ENCODE data around the gene PRKCB.
"Not testable (repeated sequence)": the region's sequence is repeated elsewhere in the genome, so short reads cannot be mapped to it uniquely, and the experiment has no call there.

PRKCB gene

DNA sequence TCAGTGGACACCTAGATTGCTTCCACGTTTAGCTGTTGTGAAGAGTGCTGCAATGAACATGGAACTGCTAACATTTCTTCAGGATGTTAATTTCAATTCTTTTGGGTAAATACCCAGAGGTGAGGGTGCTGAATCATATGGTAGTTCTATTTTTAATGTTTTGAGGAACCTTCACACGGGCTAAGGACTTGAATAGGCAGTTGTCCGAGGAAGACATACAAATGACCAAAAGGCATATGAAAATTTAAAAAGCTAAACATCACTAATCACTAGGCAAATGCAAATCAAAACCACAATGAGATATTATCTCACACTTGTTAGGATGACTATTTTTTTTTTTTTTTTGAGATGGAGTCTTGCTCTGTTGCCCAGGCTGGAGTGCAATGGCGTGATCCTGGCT, 173.3 kb downstream of the PRKCB start:
- DNase-seq (ENCODE audit: low spot score) = no peak

DNA sequence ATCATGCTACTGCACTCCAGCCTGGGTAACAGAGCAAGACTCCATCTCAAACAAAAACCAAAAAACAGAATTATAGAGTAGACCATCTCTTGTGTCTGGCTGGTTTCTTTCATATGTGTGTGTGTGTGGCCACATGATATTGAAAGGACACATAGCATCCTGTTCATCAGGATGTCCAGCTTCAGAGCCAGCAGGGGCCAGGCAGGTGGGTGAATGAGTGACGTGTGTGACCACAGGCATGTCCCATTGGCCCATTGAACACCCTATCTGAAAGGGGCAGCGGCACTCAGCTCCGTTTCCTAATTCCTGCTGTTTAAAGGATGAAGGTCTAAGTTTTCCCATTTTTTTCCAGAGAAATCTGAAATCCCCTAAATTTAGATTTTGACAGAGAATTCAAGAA, 174.2 kb downstream of the PRKCB start:
- no peak for DNase-seq (ENCODE audit: low spot score)

DNA sequence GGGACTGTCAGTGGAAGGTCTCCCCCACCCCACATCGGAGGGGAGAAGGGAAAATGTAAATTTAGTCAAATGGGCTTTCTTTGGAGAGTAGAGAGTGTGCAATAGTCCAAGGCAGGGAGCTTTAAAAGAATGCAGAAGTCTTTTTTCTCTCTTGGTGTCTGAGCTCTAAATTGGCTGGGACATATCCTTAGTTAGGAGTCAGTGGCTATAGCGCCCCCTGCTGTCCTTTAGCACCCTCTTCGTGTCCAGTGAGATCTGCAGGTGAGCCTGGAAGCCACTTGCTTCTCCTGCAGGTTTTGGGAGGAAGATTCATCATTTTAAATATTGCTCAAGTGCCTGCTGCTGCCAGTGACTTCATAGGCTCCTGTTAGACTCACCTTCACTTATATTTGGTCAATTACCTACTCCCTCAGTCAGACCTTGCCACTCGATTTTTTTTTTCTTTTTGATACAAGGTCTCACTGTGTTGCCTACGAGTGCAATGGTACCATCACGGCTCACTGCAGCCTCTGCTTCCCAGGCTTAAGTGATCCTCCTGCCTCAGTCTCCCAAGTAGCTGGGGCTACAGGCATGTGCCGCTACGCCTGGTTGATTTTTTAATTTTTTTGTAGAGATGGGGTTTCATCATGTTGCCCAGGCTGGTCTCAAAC, 174.8 kb downstream of the PRKCB start:
- peak; percentile 50 for DNase-seq (ENCODE audit: low spot score)

DNA sequence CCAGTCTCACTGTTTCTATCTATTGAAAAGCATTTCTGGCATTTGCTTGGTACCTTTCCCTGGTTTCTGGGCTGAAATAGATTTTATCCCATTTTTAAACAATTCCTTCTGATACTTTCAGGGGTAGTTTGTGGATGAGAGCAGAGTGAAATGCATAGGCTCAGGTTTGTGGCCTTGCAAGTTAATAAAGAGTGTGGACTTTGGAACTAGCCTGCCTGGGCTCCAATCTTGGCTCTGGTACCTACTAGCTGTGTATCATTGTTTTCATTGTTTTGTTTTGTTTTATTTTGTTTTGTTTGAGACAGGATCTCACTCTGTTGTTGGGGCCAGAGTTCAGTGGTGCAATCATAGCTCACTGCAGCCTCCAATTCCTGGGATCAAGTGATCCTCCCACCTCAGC, 175.5 kb downstream of the PRKCB start:
- DNase-seq (ENCODE audit: low spot score) = no peak

DNA sequence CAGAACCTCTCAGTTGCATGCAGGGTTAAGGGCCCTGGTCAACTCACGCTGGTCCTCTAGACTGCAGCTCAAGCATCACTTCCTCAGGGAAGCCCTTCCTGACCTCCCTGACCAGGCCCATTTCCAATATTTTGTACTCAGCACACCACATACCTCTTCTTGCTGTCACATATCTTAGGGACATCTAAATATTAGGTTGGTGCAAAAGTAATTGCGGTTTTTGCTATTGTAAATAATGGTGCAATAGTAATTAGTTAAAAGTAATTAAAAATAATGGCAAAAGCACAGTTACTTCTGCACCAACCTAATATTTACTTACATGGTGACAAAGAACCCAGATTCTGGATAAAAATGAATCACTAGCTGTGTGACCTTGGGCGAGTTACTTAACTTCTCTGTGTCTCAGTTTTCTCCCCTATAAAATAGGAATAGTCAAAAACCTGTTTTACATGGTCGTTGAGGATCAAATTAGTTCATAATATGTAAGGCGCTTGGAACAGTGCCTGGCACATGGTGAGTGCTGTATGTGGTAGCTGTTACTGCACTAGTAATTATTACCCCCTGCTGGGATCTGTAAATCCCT, 177.4 kb downstream of the PRKCB start:
- DNase-seq (ENCODE audit: low spot score) = no peak

- DNase-seq (ENCODE audit: low spot score) = no peak
Observed at GRCh38 chr16:24013864-24014645, 178.3 kb downstream of the PRKCB start.

GRCh38 chr16:24014955-24015354, 179.2 kb downstream of the PRKCB start:
- not testable (repeated sequence) for DNase-seq (ENCODE audit: low spot score)

GRCh38 chr16:24015923-24016322, 180.1 kb downstream of the PRKCB start:
- no peak for DNase-seq (ENCODE audit: low spot score)

DNA sequence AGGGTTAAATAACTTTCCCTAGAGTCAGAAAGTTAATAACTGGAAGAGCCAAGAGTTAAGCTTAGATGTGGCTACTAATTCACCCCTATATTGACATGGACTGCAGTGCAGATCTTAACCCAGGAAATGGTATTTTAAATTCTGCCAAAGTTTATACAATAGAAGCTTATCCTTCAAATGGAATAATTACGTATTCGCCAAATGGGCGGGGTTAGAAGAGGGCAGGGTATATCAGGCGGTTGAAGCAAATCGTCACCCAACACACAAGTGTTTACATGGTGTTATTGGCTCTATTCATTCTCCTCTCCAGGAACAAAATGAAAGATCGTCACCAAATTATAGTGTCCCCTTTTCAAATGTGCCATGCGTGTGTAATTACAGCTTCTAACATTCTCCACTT, 182.7 kb downstream of the PRKCB start:
- no peak for DNase-seq (ENCODE audit: low spot score)

- no peak for DNase-seq (ENCODE audit: low spot score)
Observed at GRCh38 chr16:24022797-24023196, 187.0 kb downstream of the PRKCB start.

DNA sequence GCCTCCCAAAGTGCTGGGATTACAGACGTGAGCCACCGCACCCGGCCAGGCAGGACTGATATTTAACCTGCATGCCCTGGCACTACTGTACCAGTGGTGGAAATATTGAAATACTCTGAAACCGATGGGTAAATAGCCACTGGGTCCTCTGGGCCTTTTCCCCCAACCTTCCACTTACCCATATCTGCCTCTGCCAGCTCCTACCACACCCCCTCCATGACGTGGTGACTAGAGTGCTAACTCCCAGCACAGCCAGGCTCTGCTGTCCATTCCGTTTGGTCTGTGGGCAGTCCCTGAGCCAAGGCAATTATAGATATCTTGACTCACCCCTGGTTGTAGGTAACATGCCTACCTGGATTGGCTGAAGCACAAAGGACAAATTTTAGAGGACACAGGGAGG, 187.8 kb downstream of the PRKCB start:
- DNase-seq (ENCODE audit: low spot score) = no peak

GRCh38 chr16:24024971-24025370, 189.2 kb downstream of the PRKCB start:
- no peak for DNase-seq (ENCODE audit: low spot score)

DNA sequence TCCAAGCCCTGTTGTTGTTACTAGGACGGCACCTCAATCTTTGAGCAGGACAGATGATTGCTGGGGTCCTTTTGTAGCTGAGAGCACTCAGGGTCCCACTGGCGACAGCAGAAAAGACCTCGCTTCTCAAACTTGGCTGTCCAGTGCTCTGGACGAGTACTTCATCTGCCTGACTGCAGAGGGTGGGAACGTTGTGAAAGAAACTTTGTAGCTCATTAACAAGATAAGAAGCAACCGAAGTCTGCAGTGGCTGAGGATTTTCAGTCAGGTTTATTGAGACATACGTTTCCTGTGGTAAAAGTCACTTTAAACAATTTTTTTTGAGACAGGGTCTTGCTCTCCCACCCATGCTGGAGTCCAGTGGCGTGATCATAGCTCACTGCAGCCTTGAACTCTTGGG, 191.7 kb downstream of the PRKCB start:
- no peak for DNase-seq (ENCODE audit: low spot score)

DNA sequence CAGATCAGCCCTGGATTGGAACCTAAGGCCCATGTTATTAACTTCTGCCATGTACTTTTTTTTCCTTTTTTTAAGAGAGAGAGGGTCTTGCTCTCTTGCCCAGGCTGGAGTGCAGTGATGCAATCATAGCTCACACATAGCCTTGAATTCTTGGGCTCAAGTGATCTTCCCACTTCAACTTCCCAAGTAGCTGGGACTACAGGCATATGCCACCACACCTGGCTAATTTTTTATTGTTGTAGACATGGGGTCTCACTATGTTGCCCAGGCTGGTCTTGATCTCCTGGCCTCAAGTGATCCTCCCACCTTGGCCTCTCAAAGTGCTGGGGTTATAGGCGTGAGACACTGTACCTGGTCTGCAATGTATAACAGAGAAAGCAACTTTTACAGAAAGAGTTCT, 194.1 kb downstream of the PRKCB start:
- DNase-seq (ENCODE audit: low spot score) = not testable (repeated sequence)

DNA sequence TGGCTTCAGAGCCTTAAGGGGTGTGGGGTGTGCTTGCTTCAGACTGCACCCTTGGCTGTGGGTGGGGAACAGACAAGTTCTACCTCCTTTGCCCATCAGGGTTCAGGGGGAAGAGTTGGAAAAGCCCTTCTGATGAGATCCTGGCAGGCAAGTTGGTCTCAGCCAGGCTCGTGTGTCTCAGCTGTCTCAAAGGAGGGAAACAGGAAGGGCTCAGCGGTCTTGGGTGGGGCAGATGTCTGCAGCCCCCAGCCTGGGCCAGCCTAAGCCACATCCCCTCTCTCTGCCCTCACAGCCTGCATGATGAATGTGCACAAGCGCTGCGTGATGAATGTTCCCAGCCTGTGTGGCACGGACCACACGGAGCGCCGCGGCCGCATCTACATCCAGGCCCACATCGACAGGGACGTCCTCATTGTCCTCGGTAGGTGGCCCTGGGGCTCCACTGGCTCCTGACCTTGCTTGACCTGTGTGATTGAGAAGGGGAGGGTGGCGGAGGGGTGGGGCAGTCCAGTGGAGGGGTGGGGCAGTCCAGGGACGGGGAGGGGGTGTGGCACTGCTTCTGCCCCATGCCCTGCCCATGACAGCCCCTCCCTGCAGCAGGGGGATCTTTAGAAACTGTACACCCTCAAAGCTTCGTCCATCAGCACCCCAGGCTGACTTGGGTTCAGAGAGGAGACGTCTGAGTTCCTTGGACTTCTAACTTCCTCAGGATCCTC, 199.5 kb downstream of the PRKCB start:
- DNase-seq (ENCODE audit: low spot score) = no peak

DNA sequence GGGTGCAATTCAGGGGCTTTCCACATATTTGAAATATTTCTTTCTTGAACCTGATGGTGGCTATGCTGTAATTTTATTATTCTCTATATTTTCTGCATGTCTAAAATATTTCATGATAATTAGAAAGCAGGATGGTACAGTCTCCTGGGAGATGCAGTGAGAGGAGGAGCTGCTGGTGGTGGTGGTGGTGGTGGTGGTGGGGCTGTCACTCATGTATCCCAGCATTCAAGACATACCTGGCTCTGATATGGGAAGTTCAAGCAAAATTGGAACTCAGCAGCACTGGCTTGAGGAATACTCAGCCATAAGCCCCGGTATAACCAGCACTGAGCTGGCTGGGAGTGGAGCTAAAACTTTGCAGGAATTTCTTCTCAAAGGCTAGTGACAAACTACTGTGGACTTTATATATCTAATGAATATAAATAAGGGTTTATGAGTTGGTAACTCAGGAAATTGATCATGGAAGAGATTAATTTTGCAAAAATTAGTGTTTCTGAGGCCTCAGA, 200.3 kb downstream of the PRKCB start:
- DNase-seq (ENCODE audit: low spot score) = no peak

GRCh38 chr16:24036614-24037013, 200.8 kb downstream of the PRKCB start:
- peak; percentile 78 for DNase-seq (ENCODE audit: low spot score)

DNA sequence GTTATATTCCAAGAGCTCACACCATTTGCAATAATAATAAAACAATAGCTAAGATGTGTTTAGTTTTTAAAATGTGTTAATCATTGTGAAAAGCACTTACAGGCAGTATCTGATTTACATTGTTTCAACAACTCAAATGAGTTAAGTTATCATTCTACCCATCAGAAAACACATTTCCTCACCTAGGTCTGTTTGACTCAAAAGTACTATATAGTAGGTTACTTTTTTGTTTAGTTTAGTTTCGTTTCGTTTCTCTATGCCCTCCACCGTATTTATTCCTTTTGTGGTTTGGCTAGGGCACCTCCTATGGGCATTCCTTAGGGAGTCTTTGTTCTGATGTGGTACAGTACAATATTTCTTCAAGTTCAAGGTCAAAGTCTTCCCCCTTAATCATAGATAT, 201.6 kb downstream of the PRKCB start:
- DNase-seq (ENCODE audit: low spot score) = no peak

GRCh38 chr16:24041834-24042631, 206.2 kb downstream of the PRKCB start:
- DNase-seq (ENCODE audit: low spot score) = peak; percentile 77

GRCh38 chr16:24044467-24044866, 208.7 kb downstream of the PRKCB start:
- no peak for DNase-seq (ENCODE audit: low spot score)

DNA sequence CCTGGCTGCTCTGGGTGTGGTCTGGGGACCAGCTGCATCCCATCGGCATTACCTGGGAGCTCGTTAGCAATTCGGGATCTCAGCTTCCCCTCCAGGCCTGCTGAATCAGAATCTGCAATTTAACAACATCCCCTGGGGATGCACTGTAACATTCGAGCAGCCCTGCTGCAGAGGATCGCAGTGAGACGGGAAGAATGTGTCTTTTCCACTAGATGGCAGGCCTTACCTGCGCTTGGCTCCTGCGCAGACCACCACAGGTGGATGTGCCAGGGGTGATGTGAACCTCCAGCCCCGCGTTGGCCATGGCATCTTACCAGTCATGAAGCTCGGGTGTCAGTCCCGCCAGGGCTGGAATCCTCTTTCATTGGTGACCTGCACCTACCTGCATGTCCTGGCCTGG, 209.9 kb downstream of the PRKCB start:
- DNase-seq (ENCODE audit: low spot score) = no peak

DNA sequence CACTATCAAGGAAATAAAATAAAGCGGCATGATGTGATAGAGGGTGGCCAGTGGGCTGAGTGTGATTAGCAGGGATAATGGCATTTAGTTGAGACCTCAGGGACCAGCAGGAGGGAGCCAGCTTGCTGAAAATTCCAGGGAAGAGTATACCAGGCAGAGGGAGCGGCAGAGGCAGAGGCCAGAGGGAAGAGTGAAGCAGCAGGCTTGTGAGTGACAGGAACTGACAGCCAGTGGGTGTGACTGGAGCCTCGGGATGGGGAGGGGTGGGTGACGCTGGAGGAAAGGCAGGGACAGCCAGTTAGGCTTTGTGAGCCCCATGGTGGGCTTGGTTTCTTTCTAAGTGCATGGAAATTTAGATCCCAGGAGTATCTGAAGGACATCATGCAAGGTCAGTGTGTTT, 210.7 kb downstream of the PRKCB start:
- DNase-seq (ENCODE audit: low spot score) = no peak
